HG03039 (cell line): ENCODE results near the gene FOXS1.

Source experiments
- ATAC-seq: cut with Tn5 transposase; IDR thresholded peaks from one replicate; pipeline ENCODE4 v1.9.1; 2021; ENCODE audit warnings: mild to moderate bottlenecking, moderate library complexity; ENCODE audit not compliant: unreplicated experiment

FOXS1 gene

GRCh38 chr20:31801508-31801907 lies 43.9 kb downstream of the FOXS1 start:
- ATAC-seq = no peak

GRCh38 chr20:31797364-31797763 lies 48.0 kb downstream of the FOXS1 start:
- ATAC-seq = no peak
